A673 (cell line): Measurements from ENCODE around the gene SLCO6A1.

ENCODE experiments used
- CTCF ChIP-seq: fragments of 300-800, 200-600 bp; sonication (generic); conservative IDR thresholded peaks from 2 replicates; pipeline ENCODE4 v1.5.1; 2017; ENCODE audit warnings: low read depth, mild to moderate bottlenecking, antibody characterized with exemption, low read length, moderate library complexity, mixed read lengths
- EZH2 ChIP-seq: fragments of 200-600 bp; sonication (generic); IDR thresholded peaks from 2 replicates; pipeline ENCODE4 v1.6.1; 2017; ENCODE audit warnings: borderline replicate concordance, low read depth, mild to moderate bottlenecking, mixed read lengths, antibody characterized with exemption, low read length; ENCODE audit not compliant: poor library complexity, severe bottlenecking

DNA sequence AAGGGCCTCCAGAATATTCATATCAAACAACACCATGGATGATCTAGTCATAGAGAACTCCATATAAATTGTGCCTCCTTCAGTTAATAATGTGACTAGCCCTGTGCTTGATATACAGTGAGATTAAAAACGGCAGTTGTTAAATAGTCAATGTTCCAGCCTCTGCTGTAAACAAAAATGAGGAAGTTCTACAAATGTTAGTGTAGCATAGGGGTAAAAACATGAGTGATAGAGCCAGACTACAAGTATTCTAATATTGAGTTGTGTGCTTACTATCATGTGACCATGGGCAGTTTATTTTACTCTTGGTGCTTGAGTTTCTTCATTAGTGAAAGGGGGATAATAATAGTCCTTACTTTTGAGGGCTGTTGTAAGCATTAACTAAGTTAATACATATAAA lies 43.3 kb upstream of the SLCO6A1 start:
- TF ChIP-seq CTCF (no peak), EZH2 (no peak)
